GM12873 (cell line): ENCODE results near the gene ABCD3.

Source experiments
- TF ChIP-seq, protein P1 (sequence below): IDR thresholded peaks from 2 replicates; pipeline ENCODE4 v1.5.1; 2012; ENCODE audit warnings: low read depth, mild to moderate bottlenecking, moderate library complexity, low read length, control low read depth; ENCODE audit not compliant: insufficient read depth; ENCODE audit errors: missing control alignments

The ABCD3 gene

DNA sequence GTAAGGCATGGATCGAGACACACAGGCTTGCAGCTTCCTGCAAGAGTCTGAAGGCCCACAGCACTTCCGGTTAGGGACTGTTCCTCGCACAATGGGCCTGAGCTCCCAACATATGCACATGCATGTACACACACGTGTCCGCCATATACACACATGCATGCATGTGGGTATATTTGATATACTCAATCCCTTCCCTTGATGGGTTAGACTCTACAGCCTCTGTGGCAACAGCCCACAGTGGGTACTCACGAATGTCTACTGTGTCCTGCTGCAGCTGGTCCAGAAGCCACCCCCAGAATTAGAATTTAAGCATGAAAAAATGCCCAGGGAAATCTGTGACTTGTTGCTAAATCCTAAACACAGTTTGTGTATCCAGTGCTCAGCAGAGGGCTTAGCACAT, 113.5 kb downstream of the ABCD3 start:
- TF ChIP-seq, protein P1, sequence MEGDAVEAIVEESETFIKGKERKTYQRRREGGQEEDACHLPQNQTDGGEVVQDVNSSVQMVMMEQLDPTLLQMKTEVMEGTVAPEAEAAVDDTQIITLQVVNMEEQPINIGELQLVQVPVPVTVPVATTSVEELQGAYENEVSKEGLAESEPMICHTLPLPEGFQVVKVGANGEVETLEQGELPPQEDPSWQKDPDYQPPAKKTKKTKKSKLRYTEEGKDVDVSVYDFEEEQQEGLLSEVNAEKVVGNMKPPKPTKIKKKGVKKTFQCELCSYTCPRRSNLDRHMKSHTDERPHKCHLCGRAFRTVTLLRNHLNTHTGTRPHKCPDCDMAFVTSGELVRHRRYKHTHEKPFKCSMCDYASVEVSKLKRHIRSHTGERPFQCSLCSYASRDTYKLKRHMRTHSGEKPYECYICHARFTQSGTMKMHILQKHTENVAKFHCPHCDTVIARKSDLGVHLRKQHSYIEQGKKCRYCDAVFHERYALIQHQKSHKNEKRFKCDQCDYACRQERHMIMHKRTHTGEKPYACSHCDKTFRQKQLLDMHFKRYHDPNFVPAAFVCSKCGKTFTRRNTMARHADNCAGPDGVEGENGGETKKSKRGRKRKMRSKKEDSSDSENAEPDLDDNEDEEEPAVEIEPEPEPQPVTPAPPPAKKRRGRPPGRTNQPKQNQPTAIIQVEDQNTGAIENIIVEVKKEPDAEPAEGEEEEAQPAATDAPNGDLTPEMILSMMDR, result no peak

DNA sequence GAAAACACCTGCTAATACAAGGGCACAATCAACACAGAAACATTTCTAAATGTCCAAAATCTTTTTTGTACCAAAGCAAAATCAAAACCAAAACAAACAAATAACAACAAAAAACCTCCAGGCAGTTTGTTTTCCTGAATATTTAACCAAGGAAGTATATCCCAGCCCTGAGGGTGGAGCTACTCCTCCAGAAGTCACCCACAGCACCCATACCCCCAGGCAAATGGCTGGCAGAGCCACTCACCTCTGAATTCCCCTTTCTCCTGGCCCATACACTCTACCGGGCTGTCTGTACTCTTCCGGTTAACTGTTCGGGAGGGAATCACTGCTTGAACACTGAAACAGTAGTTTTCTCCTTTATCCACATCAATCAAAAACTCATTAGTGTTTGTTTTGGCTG, 113.9 kb downstream of the ABCD3 start:
- TF ChIP-seq, protein P1, result no peak

DNA sequence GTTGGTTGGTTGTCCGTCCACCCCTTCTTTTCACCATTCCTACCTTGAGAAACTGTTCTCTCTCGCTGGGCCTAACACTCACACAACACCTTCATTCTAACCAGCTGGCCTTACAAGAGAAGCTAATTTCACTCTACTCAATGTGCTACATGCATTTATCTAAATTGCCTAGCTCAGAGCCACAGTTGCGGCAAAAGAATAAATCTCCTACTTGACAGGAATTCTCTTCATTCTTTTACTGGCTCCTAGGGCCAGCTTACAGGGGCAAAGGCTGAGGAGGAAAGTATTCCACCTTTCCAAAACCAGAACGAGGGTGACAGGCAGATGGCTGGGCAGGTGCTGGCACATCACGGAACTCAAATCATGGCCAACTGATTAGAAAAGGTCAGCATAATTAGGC, 116.9 kb downstream of the ABCD3 start:
- TF ChIP-seq, protein P1, result no peak

DNA sequence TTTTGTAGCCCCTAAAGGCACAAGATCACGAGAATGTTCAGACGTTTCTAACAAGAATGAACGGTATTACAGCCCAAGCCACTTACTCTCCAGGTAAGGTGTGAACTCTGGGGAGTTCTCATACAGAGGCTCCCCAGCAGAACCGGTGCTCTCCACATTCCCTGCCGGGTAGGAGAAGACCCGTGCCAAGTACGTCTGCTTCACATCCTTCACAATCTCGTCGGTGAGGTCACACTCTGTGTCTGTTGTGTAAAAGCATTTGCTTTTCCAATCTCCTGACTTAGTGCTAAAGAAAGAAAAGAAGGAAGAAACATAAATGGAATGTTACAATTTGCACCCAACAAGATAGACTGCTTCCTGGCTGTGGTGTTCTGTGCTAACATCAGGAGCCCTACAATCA, 117.7 kb downstream of the ABCD3 start:
- TF ChIP-seq, protein P1, result no peak

DNA sequence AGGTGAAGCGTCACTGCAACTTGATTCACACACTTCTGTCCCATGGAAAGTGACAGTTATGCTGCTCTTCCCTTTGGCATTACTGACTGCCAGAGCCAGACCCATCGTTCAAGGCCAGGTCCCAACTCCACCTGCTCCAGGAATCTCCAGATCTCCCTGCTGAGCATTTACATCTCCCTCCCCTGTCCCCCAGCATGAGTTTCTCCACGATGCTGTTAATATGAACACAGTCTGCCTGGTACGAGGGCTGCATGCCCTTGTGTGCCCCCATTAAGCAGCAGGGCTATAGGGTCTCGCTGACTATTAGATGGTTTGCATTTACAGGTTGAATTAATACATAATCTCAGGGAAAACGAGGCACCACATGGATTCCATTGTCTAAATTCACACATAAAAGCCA, 119.1 kb downstream of the ABCD3 start:
- TF ChIP-seq, protein P1, result no peak

DNA sequence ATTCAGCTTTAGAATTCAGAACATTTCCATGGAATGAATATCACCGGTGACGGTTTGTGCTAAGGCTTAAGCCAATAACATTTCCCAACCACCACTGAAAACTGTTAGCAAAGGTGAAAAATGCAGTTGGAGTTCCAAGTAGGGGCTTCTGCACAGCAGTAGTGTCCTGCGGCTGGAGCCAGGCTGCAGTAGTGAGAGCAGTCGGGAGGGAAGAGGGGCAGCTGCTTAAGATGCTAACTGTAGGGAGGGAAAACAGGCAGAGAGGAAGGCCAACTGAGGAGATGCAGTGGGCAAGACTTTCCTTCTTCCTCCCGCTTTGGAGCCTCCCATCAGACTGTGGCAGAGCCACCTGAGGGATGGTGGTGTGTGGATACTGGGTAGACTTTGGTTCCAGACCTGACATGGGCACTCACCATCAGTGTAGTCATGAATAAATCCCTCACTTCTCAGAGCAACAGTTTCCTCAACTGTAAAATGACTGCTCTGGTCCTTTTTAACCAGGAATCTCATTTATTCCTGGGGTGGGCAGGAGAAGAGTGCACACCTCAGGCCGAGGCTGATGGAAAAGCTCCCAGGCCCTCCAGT, 120.1 kb downstream of the ABCD3 start:
- TF ChIP-seq, protein P1, result no peak

DNA sequence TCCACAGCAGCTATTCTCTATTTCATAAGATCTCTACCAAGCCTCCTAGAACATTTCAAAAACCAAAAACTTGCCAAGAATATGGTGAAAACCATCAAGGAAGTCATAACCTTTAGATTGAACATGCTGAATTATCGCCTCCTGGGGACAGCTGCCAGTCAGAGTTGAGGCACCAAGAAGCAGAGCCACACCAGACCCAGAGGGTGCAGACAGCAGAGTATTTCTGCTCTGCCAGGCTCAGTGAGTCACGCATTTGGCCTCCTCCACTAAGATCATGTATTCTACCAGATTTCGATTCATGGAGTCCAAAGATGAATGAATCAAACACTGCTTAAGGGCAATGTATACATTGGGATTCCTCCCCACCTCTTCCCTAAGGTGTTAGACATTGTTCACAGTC, 121.3 kb downstream of the ABCD3 start:
- TF ChIP-seq, protein P1, result no peak
